HG03575 (cell line): Measurements from ENCODE around the gene SGK1.
A peak's percentile ranks its signal among the peaks of the same experiment; 100 is the strongest.
"Not testable (repeated sequence)": the region's sequence is repeated elsewhere in the genome, so short reads cannot be mapped to it uniquely, and the experiment has no call there.

Source experiments
- ATAC-seq: cut with Tn5 transposase; IDR thresholded peaks from one replicate; pipeline ENCODE4 v1.9.1; 2021; ENCODE audit not compliant: unreplicated experiment, insufficient number of reproducible peaks, low FRiP score; ENCODE audit errors: extremely low read depth

The SGK1 gene

GRCh38 chr6:134238960-134239795 is 78.7 kb downstream of the SGK1 start:
- no peak for ATAC-seq

- no peak for ATAC-seq
These were observed 79.9 kb downstream of the SGK1 start for GRCh38 chr6:134238006-134238405.

DNA sequence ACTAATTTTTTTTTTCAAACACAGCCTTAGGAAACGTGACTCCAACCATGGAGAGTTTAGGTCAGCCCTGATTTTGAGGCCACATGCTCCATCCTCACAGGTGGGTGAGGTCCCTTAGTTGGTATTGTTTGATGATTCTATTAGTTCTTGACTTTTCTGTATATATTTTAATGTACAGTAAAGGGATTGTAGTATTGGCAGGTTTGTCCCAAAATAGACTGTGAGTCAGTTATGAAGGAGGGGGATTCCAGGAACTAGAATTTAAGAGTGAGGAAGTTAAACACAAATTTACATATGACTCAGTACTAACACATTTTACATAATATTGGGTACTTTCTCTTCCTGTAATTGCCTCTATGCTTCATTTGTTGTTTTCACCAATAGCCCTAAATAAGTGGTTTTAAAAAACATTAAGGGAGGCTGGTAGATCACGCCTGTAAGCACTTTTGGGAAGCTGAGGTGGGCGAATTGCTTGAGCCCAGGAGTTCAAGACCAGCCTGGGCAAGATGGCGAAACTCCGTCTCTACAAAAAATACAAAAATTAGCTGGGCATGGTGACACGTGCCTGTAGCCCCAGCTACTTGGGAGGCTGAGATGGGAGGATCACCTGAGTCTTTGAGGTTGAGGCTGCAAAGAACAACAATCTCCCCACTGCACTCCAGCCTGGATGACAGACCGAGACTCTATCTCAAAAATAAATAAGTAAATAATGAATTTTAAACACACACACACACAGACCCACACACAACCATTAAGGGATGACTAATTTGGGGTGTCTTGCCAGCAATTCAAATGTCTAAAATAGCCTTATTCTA is 81.8 kb downstream of the SGK1 start:
- peak; percentile 93 for ATAC-seq

DNA sequence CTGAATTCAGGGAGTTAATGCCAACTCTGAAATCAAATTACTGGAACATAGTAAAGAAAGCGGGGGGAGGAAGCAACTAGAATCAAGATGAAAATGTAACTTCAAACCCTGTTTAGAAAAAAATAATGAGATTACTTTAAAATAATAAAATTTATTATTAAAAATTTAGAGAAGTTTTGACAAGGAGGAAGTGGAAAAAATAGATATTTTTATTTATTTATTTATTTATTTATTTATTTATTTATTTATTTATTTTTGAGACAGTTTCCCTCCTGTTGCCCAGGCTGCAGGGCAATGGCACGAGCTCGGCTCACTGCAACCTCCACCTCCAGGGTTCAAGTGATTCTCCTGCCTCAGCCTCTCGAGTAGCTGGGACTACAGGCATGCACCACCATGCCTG is 82.6 kb downstream of the SGK1 start:
- ATAC-seq, result not testable (repeated sequence)

- no peak for ATAC-seq
These were observed 84.5 kb downstream of the SGK1 start for GRCh38 chr6:134233180-134233955.

DNA sequence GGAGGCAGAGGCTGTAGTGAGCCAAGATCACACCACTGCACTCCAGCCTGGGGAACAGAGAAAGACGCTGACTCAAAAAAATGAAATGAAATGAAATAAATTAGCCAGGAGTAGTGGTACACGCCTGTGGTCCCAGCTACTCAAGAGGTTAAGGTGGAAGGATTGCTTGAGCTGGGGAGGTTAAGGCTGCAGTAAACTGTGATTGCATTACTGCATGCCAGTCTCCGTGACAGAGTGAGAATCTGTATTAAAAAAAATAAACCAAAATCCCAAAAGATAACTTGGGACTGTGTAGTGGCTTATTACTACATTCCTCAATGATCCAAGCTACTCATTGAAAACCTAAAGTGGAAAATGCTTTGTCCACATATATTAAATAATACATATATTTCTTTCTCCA is 87.0 kb downstream of the SGK1 start:
- no peak for ATAC-seq

- ATAC-seq, result no peak
These were observed 87.7 kb downstream of the SGK1 start for GRCh38 chr6:134230087-134230700.

- no peak for ATAC-seq
These were observed 88.4 kb downstream of the SGK1 start for GRCh38 chr6:134229520-134229919.

GRCh38 chr6:134223796-134224420 is 94.0 kb downstream of the SGK1 start:
- ATAC-seq, result no peak

- no peak for ATAC-seq
These were observed 96.7 kb downstream of the SGK1 start for GRCh38 chr6:134221250-134221649.

DNA sequence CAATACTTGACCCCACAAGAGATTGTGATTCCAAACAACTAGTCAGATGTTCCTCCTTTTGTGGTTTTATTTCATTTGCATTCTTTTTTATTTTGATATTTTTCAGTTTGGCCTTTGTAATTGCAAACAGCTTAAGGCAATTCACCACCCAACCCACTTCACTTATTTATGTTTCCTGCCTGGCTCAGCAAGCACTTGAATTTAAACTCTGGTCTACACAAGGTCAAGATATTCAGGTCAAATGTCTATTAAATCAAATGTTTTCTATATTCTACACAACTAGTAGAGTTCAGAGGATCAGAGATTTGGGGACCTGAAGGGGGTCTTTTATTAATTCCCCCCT is 100.1 kb downstream of the SGK1 start:
- ATAC-seq, result no peak

DNA sequence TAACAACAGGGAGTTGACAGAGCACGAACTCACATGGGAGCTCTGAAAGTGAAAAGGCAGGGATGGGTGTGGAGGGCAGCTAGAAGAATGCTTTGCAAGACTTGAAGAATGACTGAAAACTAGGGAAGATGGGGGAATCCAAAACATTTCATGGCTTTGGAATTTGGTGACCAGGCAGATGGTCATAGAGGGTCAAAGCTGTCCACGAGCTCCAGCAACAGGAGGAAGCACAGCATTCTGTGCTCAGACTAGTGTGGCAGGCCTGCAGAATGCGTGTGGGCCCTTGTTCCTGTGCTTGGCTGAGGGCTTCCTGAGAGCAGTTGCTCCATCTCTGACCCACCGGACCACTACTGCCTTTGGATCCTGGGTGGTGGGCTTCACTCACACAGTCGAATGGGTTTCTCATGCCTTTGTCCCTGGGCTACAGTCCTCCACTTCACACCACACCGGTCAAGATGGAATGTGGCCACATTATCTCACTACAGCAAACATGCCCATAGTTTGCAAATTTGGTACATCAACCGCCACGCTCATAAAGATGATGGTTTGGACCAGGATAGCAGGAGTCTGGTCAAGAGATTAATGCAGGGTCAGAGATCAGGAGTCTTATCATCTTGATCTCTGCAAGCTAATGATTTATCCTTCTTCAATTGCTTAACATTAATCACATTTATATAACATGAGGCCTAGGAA is 100.7 kb downstream of the SGK1 start:
- ATAC-seq, result no peak

DNA sequence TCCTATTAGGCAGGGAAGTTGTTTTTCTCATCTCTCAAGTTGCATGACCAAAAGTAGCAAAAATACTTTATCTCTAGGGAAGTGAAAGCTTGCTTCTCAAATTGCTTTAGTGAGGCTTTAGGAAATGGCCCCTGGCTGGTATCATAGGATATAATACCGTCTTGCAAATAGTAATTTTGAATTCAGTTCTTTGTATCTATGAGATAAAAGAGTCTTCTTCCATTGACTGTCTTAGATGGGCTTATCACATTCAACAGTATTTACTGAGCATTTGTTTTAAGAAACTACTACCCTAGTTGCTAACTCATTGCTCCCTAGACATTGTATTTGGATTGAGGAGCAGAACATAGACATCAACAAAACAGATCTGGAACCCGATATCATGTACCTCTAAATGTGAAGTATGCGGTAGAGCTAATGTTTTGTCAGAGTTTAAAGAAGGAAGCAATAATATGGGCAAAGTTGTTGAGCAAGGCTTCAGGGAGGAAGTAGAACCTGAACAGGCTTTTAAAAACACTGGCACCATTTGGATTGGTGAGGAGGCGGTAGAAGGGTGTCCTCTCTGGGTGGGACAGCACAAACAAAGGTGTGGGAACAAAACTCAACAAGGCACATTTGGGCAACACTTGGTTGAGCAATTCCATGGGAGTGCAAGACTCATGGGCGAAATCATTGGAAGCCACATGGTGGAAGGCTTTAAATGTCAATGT is 101.5 kb downstream of the SGK1 start:
- no peak for ATAC-seq

- not testable (repeated sequence) for ATAC-seq
These were observed 104.5 kb downstream of the SGK1 start for GRCh38 chr6:134213410-134213809.

GRCh38 chr6:134211297-134211696 is 106.6 kb downstream of the SGK1 start:
- ATAC-seq, result no peak

- no peak for ATAC-seq
These were observed 110.5 kb downstream of the SGK1 start for GRCh38 chr6:134207421-134207820.

- no peak for ATAC-seq
These were observed 112.5 kb downstream of the SGK1 start for GRCh38 chr6:134205366-134205765.

GRCh38 chr6:134204759-134205158 is 113.2 kb downstream of the SGK1 start:
- ATAC-seq, result not testable (repeated sequence)
